ENCODE data around the gene EMC1.

DNA sequence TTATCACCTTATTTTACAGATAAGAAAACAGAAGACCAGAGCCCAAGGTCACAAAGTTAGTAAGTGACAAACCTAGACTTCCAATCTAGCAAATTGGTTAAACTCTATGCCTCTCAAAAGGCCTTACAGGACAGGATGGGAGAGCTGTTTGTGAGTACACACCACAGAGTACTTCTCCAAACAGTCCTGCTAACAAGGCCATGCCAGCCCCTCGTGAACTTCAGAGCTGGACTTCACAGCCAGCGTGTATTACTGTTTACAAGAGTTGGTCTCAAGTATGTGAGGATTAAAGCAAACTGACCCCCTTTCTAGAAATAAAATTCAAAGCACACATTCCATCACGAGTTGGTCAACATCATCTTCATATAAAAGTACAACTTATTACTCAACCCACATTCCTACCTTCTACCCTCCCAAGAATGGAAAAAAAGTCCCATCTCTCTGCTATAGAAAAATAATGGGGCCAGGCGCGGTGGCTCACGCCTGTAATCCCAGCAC lies 21.4 kb downstream of the EMC1 start:
- TF ChIP-seq, protein P1, sequence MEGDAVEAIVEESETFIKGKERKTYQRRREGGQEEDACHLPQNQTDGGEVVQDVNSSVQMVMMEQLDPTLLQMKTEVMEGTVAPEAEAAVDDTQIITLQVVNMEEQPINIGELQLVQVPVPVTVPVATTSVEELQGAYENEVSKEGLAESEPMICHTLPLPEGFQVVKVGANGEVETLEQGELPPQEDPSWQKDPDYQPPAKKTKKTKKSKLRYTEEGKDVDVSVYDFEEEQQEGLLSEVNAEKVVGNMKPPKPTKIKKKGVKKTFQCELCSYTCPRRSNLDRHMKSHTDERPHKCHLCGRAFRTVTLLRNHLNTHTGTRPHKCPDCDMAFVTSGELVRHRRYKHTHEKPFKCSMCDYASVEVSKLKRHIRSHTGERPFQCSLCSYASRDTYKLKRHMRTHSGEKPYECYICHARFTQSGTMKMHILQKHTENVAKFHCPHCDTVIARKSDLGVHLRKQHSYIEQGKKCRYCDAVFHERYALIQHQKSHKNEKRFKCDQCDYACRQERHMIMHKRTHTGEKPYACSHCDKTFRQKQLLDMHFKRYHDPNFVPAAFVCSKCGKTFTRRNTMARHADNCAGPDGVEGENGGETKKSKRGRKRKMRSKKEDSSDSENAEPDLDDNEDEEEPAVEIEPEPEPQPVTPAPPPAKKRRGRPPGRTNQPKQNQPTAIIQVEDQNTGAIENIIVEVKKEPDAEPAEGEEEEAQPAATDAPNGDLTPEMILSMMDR (IDR thresholded peaks at IDR 0.05): no peak
- no peak for TF ChIP-seq POLR2A (IDR thresholded peaks at IDR 0.05)

Data from thyroid gland (tissue), 4 donors.